EL (cell line): Measurements from ENCODE around the gene SLC30A2.
"Not testable (repeated sequence)": the region's sequence is repeated elsewhere in the genome, so short reads cannot be mapped to it uniquely, and the experiment has no call there.

Experiments
- DNase-seq: peaks from one replicate; pipeline ENCODE4 v3.0.0-alpha.2; 2016

SLC30A2 gene, protein sequence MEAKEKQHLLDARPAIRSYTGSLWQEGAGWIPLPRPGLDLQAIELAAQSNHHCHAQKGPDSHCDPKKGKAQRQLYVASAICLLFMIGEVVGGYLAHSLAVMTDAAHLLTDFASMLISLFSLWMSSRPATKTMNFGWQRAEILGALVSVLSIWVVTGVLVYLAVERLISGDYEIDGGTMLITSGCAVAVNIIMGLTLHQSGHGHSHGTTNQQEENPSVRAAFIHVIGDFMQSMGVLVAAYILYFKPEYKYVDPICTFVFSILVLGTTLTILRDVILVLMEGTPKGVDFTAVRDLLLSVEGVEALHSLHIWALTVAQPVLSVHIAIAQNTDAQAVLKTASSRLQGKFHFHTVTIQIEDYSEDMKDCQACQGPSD

DNA sequence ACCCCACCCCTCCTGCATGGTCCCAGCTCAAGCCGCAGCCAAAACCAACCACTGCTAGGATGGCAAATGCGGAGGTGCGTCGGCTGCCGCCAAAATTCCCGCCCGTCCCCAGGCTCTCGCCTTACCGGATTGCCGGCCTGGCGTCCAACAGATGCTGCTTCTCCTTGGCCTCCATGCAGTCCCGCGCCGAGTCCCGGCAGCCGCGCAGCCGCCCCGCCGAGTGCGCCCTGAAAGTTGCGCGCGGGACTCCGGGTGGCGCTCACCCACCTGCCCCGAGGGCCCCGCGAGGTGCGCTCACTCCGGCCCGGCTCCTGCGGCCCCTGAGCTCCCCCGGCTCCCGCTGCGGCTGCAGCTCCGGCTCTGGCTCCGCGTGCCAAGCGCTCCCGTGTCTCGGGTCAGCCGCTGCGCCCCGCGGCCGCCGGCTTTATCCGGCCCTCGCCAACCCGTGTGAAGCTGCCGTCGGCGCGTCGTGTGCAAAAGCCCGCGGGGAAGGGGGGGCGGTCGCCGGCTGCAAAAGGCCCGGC lies at the start of gene SLC30A2:
Gene SLC30A2 (minus strand): TSS at position 397 of the 524 bp plus-strand sequence. CDS start 222 bp downstream, at position 175.
- no peak for DNase-seq

DNA sequence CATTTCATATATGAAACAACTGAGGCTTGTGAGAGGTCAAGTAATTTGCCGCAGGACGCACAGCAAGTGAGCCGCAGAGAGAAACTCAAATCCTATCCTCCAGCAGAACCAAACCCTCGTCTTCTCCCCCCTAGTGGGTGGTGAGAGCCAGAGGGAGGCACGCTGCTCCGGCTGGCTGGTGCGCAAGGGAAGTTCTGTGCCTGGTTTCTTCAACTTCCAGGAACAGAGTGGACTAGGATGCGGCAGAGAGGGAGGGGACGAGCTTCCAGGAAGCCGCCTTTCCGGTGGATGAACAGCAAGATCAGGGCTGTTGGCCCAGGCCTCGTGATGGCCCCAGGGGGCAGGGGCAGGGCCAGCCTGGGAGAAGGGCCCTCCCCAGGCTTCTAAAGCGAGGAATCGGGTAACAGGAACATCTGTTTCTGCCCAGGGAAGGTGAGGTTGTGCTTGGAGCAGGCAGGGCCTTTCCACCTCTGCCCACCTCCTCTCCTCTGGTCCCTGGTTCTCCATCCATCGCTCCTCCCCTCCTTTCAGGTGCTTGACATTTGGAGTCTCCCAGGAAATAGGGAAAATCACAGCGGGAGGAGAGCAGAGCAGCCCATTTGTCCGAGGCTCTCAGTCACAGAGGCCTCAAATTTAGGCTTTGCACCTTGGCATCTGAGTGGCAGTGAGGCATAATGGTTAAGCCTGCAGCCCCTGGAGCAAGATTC lies 48.9 kb upstream of the SLC30A2 start:
- peak; percentile 55 for DNase-seq

DNA sequence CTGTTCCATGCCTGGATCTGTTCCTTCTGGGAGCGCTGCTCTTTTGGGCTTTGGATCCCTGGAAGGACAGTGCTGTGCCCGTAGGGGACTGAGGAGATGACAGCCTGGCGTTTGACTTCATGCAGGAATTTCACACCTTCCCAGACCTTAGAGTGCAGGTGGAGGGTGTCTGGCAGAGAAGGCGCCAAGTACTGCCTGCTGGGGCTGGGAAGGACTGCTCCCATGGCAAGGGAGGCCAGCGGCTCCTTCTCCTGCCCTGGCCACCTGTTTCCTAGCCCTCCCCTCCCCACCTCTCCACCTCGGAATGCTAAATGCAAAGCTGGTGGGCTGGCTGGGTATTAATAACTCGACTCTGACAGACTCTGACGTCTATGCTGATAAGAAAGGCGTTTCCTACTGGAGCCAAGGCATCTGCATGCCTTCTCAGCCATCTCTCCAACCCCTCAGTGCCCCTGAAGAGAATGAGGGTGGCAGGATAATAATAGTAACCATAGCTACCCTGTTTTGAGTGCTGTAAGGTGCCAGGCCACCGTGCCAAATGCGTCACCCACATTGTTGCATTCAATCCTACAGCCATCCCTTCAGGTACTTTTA lies 48.3 kb upstream of the SLC30A2 start:
- no peak for DNase-seq

DNA sequence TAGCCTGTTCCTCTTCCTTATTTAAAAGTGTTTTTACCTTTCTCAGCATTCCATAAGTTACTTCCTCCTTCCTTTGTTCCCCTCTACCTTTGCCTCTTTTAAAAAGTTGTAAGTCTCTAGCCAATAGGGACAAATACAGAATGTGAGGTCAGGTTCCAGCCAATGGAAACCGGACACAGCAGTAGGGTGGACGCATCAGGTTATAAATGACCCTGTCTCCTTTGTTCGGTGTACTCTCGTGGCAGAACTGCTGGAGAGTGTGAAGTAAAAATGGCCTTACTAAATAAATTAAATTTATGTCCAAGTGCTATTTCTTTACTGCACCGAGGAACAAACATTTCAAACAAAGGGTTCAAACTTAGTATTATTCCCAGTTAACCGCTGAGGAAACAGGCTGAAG lies 47.7 kb upstream of the SLC30A2 start:
- DNase-seq: not testable (repeated sequence)

DNA sequence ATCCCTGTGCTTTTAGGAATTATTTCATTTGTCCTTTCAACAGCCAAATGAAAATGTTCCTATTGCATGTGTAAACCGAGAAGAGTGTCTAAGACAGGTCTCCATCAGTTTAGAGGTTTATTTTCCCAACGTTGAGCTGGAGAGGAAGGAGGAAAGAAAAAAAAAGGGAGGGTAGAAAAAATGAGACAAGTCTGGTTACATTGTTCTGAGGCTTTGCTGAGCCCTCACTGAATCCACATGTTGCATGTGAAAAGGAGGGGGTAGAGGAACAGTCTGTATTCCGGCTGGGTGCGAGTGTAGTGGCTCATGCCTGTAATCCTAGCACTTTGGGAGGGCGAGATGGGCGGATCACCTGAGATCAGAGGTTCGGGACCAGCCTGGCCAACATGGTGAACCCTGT lies 46.5 kb upstream of the SLC30A2 start:
- no peak for DNase-seq

DNA sequence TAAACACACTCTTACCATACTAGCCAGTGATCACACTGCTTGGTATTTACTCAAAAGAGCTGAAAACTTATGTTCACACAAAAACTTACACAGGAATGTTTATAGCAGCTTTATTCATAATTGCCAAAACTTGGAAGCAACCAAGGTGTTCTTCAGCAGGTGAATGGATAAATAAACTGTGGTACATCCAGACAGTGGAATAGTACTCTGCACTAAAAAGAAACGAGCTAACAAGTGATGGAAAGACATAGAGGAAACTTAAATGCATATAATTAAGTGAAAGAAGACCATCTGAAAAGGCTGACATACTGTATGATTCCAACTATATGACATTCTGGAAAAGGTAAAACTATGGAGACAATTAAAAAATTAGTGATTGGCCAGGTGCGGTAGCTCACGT lies 45.0 kb upstream of the SLC30A2 start:
- DNase-seq: no peak

DNA sequence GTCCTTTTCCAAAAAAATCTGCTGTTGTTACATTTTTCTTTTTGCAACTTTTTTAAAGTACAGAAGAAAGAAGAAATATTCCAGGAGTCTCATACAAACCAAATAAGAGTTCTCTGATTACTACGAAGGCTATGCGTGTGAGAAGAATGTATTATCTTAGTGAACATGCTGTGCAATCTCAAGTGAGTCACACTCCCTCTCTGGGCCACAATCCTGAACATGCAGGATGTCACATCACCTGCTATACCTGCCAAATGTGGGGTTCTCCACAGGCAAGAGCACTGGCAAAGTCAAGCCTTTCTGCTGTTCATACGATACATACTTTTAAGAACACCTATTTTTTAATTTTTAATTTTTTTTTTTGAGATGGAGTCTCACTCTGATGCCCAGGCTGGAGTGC lies 43.2 kb upstream of the SLC30A2 start:
- no peak for DNase-seq

DNA sequence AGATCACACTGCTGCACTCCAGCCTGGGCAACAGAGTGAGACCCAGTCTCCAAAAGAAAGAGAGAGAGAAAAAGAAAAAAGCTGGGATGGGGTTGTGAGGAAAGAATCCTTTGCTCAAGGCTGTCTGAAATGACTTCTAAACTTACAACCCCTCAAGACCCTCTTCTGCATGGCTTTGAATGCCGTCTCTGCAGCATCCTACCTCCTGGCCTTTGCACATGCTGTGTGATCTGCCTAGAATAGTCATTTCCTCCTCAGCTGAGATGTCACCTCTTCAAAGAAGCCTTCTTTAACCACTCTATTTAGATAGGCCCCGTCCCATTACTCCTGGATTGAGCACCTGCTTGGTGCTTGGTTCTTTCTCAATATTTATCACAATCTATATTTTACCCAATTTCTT lies 38.9 kb upstream of the SLC30A2 start:
- no peak for DNase-seq

DNA sequence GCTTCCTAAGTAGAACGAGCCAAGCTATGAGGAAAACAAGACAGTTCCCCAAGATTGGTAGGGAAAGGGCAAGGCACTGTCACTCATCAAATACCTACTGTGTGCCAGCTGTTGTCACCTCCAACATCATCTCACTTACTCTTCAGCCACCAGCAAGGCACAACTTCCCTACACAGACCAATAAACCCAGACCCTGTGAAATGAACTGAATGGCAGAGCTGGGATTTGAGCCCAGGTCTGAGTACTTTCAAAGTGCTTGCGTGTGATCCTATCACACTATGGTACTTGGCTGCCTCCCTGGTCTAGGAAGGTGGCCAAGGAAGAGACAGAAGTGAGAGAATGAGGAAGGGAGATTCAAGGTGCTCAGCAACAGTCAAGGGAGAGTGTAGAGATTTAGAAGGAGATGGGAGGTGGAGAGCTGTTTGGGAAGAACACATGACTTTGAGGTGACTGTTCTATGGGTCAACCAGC lies 38.2 kb upstream of the SLC30A2 start:
- DNase-seq: no peak

DNA sequence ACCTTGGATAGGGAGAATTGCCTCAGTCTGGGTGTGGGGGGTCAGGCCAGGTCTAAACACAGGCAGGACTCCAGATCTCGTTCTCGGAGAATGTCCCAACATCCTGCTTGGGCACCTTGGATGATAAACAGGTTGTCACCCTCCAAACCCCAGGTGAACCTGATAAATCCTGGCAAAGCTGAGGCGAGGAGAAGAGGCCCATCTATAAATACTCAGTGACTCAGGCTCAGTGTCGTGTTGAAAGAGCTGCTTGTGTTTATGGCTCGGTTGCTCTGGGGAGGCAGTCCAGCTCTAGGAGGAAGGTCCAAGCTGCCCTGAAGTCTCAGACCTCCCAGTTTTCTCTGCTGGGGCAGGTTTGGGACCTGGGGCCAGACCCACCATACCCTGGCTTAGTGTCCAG lies 37.3 kb upstream of the SLC30A2 start:
- no peak for DNase-seq

DNA sequence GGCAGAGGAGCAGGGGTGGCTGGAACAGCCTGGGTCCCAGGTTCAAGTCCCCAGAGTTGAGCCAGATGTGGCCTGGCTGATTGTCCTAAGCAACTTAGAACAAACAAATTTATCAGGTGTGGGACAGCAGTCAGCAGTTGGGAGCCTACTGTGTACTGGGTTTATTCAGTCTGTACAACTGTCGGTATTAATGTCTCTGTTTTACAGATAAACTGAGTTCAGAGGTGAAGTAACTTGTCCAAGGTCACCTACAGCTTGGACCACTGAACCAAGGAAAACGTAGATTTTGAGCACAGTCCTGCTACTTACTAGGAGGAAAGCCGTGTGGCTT lies 36.1 kb upstream of the SLC30A2 start:
- no peak for DNase-seq

DNA sequence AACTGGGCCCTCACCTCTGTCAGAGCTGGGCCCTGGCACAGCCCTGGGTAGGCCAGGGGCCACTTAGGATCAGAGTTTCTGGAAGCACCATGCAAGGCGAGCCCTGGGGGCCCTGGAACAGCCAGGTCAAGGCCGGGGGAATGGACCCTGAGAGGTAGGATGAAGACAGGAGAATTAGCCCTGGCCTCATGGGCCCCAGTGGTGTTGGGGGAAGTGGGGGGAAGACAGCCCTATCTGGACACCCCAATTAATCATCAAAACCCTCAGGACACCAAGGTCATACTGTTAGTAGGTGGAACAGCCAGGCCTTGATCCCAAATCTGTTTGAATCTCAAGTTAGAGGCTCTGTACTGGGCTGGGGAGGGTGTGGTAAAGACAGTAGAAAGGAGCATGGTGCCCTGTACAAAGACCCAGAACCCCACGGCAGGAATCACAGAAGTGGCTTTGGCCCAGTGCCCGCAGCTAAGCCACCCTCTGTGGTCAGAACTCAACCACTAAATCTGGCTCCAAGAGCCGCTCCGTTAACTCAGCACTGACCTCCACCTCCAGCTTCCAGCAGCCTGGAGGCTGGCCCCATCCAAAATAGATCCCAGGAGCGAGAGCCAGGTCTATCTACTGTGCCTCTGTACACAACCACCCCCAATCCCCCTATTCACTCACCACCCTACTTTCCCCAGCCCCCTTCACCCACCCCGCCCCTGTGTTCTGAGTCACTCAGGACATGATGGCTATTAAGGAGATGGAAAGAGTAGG lies 35.5 kb upstream of the SLC30A2 start:
- DNase-seq: no peak

DNA sequence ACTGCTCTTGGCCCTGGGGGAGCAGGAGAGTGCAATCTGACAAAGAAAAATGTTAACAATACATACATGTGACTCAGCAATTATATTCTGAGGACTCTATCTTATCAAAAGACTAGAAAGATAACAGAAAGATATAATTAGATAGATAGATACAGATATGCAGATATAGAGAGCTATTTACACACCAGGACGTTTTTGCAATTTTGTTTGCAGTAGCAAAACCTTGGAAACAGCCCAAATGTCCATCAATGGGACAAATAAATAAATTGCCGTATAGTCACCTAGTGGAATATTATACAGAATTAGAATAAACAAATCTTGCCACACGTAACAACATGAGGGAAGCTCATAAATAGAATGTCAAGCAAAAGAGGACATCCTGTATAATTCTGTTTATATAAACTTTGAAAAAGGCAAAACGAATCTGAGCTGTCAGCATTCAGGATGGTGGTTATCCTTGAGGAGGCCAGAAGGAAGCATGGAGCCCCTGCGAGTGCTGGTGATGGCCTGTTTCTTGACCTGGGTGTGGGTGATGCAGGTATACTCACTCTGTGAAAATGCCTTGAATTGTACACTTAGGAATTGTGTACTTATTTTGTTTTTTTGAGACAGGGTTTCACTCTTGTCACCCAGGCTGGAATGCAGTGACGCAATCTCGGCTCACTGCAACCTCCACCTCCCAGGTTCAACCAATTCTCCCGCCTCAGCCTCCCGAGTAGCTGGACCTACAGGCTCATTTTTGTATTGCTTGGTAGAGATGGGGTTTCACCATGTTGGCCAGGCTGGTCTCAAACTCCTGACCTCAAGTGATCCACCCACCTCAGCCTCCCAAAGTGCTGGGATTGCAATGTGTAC lies 34.3 kb upstream of the SLC30A2 start:
- no peak for DNase-seq

DNA sequence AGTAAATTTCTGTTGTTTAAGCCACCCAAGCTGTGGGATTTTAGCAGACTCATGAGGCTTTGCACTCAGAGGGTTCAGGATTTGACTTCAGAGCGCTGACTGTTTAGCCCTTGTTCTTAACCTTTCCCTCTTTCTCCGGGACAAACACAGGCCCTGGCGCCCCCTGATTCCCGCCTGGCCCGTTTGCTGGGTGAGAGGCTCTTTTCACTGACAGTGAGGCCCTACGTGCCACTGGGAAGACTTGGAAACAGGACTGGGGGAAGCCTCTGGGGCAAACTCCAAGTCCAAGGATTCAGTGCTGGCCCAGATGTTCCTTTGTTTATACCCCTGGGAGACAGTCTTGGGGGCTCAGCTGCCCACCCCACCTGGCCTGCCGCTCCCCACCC lies 33.3 kb upstream of the SLC30A2 start:
- DNase-seq: no peak

DNA sequence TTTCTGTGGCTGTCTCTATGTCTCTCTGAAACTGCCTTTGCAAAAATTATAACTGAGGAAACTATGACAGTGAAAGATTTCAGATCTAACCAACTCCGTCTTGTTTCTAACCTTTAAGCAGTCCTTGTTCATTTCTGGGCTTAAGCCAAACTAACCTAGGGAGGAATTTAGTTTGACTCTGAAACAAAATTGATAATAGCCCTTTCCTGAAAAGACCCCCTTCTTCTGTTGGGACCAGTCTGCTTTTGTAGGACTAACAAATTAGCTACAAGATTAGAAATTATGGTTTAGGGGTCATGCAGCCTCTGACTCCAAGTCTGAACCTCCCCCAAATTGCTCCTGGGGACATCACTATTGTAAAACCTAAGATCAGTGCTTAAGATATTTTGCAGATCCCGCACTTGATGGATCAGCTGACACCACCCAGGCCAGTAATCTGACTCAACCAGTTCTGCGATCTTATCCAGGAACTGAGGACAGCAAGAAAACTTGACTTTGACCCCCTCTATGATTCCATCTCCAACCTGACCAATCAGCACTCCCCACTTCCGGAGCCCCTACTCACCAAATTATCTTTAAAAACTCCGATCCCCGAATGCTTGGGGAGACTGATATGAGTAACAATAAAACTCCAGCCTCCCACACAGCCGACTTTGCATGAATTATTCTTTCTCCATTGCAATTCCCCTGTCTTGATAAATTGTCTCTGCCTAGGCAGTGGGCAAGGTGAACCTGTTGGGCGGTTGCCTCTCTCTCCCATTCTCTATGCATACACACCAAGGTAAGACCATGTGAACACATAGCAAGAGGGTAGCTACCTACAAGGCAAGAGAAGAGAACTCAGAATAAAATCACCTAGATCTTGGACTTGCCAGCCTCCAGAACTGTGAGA lies 32.6 kb upstream of the SLC30A2 start:
- DNase-seq: no peak

DNA sequence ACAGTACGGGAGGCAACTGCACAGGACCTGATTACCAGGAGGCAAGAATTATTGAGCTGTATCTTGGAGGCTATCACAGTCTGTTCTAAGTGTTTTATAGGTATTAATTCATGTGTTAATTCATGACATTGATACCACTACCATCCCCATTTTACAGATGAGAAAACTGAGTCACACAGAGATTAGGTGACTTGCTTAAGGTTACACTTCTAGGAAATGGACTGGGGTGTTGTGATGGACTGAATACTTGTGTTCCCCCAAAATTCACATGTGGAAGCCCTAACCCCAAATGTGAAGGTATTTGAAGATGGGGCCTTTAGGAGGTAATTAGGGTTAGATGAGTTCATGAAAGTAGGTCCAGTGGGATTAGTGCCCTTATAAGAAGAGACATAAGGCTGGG lies 31.6 kb upstream of the SLC30A2 start:
- DNase-seq: no peak

DNA sequence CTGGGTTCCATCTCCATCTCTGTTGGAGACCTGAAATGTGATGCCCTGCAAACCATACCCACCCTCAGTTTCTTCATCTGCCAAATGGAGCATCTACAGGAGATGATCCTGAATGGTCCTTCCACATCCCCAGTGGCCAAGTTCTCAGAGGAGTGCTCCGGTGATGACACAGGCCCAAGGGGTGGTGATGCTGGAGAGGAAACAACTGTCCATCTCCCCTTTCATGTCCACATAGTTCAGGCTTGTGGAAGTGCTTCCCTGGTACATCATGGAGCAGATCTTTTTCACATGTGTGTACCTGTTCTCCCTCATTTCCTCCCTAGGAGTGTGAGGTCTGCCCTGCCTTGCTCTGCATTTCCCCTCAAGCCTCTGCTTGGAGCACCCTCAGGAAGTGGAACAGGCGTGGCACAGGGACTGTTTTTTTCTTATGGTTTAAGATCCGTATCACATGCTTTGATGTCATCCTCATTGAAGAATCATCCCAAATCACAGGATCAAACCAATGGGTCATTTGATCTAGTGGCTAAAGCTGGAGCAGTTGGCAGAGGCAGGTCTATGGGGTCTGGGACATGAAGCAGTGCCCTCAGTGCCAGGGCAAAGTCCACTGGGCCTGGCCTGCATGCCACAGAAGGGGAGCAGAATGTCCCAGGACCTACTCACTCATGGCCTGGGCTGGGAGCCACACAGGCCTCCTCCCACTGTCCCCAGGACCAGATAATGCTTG lies 29.7 kb upstream of the SLC30A2 start:
- DNase-seq: no peak

DNA sequence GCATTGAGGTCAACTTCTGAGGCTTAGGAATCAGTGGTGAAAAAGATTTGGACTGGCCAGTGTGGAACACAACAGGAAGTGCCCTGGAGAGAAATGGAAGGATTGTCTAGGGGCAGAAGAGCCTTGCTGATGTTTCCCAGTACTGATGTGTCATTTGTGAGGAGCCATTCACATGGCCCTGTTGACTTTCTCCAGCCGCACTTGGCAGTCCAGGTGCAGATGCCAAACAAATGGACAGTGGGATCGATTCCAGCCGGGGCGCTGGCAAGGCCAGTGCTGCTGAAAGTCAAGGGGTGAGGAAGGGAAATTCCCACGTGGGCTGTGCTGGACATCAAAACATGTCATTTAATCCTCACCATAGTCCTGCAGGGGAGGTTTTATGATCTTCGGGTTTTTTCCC lies 26.4 kb upstream of the SLC30A2 start:
- DNase-seq: peak; percentile 13

DNA sequence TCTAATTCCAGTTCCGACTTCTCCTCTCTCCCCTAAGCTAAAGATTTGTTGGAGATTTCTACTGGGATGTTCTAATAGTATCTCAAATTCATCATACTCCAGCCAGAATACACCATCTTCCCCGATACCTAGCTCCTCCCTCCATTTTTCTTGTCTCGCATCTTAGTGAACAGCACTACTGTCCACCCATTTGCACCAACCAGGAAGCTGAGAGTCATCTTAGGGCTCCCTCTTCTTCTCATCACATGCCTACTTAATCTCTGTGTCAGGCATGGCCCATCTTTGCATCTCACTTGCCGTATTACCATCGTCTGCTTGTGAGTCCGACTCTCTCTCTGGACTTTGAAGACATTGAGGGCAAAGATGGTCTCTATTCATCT lies 25.0 kb upstream of the SLC30A2 start:
- no peak for DNase-seq

DNA sequence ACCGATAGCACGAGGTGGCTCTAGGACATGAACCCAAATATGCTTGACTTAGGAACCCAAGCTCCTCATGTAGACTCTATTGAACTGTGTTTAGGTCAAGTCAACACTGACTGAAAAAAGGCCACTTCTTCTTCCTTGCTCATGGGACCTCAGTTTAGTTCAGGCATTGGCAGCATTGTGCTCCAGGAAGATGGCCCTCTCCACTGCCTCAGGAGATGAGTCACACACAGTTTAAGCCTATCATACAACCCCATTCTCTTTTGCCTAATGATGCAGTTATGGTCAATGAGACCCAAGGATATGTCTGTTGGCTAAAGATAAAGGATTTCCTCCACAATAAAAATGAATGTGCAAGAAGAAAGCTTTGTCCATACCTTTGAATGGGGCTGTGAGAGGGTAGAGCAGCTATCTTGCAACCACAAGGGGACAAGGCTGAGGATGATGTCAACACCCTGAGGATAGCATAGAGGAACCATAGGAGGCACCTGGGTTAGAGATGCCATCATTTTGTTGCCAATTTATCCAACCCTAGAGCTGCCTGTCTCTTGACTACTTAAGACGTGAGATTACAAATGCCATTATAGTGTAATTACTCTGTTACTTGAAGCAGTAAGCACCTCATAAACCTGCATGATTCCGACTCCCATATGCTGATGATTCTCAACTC lies 24.5 kb upstream of the SLC30A2 start:
- no peak for DNase-seq
